SK-N-SH (cell line): ENCODE results near the gene B3GALT6. TPM values are rescaled to one million over a fixed set of nuclear protein-coding genes. Genes with fewer than 3 reads are reported as not detected.

Source experiments
- CTCF ChIA-PET: fragments of 300-600, 350-600 bp; formaldehyde crosslinking; extraction: SDS; loops from one replicate; lab custom pipeline; 2021; lab: Yijun Ruan, JAX
- POLR2A ChIA-PET: fragments of 350-600 bp; sonication (Branson Sonifier 250); formaldehyde crosslinking; extraction: SDS; loops from one replicate; lab custom pipeline; 2020; ENCODE audit warnings: antibody characterized with exemption, inconsistent platforms; lab: Yijun Ruan, JAX
- DNase-seq: peaks from one replicate; pipeline ENCODE4 v3.0.0; 2012
- H2AFZ ChIP-seq: fragments of 200-600 bp; sonication (generic); 2 replicates; pipeline ENCODE4 v1.8.1; 2016; ENCODE audit warnings: antibody characterized with exemption, mild to moderate bottlenecking, low read depth
- H3F3A ChIP-seq: fragments of 200-600 bp; sonication (generic); replicated peaks from 2 replicates; pipeline ENCODE3; 2016; ENCODE audit warnings: antibody characterized with exemption, mild to moderate bottlenecking; ENCODE audit not compliant: insufficient read depth
- H3K27ac ChIP-seq, 2 experiments: fragments of 200-500 bp in 1 of 2; fragments of 200-600 bp in 1 of 2; sonication (Bioruptor generic) in 1 of 2; sonication (generic), shearing (Covaris generic) in 1 of 2; 2 replicates each; pipeline versions ENCODE4 v1.5.1 to v1.6.1; 2014 to 2016; ENCODE audit warnings: low read depth in 2 of 2, inconsistent platforms in 1 of 2, low read length in 1 of 2, mild to moderate bottlenecking in 1 of 2, mixed read lengths in 1 of 2
- H3K27me3 ChIP-seq: fragments of 200-600 bp; sonication (generic), shearing (Covaris generic); 2 replicates; pipeline ENCODE4 v1.6.1; 2016; ENCODE audit warnings: mixed run types; ENCODE audit not compliant: insufficient read depth
- H3K36me3 ChIP-seq, 2 experiments: fragments of 200-500 bp in 1 of 2; fragments of 200-600 bp in 1 of 2; sonication (Bioruptor generic) in 1 of 2; sonication (generic) in 1 of 2; replicated peaks in 1 of 2; 2 replicates each; pipeline versions ENCODE3 to v1.5.1; 2014 to 2016; ENCODE audit warnings: low read length in 1 of 2, mild to moderate bottlenecking in 1 of 2; ENCODE audit not compliant: insufficient read depth in 2 of 2, control insufficient read depth in 1 of 2
- H3K4me1 ChIP-seq, 2 experiments: fragments of 200-500 bp in 1 of 2; fragments of 200-600 bp in 1 of 2; sonication (Bioruptor generic) in 1 of 2; sonication (generic), shearing (Covaris generic) in 1 of 2; 2 replicates each; pipeline versions ENCODE4 v1.5.1 to v1.6.1; 2014 to 2016; ENCODE audit warnings: low read depth in 1 of 2, low read length in 1 of 2, mixed run types in 1 of 2; ENCODE audit not compliant: insufficient read depth in 2 of 2, control insufficient read depth in 1 of 2
- H3K4me2 ChIP-seq: fragments of 200-600 bp; sonication (generic), shearing (Covaris generic); 2 replicates; pipeline ENCODE4 v1.6.1; 2017; ENCODE audit warnings: mixed run types
- H3K4me3 ChIP-seq, 2 experiments: fragments of 200-500 bp in 1 of 2; fragments of 200-600 bp in 1 of 2; sonication (Bioruptor generic) in 1 of 2; sonication (generic), shearing (Covaris generic) in 1 of 2; 2 replicates each; pipeline versions ENCODE4 v1.5.1 to v1.8.1; 2014 to 2016; ENCODE audit warnings: low read depth in 2 of 2, inconsistent platforms in 1 of 2, low read length in 1 of 2, mild to moderate bottlenecking in 1 of 2, mixed read lengths in 1 of 2, moderate library complexity in 1 of 2
- H3K79me2 ChIP-seq: fragments of 200-600 bp; sonication (generic); 2 replicates; pipeline ENCODE4 v1.8.1; 2017; ENCODE audit warnings: mild to moderate bottlenecking; ENCODE audit not compliant: insufficient read depth
- H3K9ac ChIP-seq: fragments of 200-600 bp; sonication (generic); 2 replicates; pipeline ENCODE4 v1.6.1; 2017; ENCODE audit warnings: mixed run types
- H3K9me2 ChIP-seq: fragments of 200-600 bp; sonication (generic); 2 replicates; pipeline ENCODE4 v1.6.1; 2017; ENCODE audit warnings: mixed run types
- H3K9me3 ChIP-seq: fragments of 200-600 bp; sonication (generic); 2 replicates; pipeline ENCODE4 v1.6.1; 2017; ENCODE audit warnings: mixed run types, mild to moderate bottlenecking, moderate library complexity
- H4K20me1 ChIP-seq: fragments of 200-600 bp; sonication (generic); 2 replicates; pipeline ENCODE4 v1.6.1; 2017; ENCODE audit warnings: mild to moderate bottlenecking, mixed run types; ENCODE audit not compliant: insufficient read depth
- CHD2 ChIP-seq: fragments of 150-350 bp; IDR thresholded peaks from 2 replicates; pipeline ENCODE4 v1.6.1; 2018; ENCODE audit warnings: low read length; ENCODE audit not compliant: partially characterized antibody
- CTCF ChIP-seq: fragments of 200-600 bp; sonication (generic); IDR thresholded peaks from 2 replicates; pipeline ENCODE4 v1.6.1; 2017; ENCODE audit warnings: antibody characterized with exemption, mild to moderate bottlenecking, moderate library complexity
- ELF1 ChIP-seq: IDR thresholded peaks from 2 replicates; pipeline ENCODE4 v1.4.0; 2012
- EZH2phosphoT487 ChIP-seq: fragments of 200-600 bp; sonication (generic); IDR thresholded peaks from 2 replicates; pipeline ENCODE4 v1.6.1; 2017; ENCODE audit warnings: low read depth, mixed run types, mild to moderate bottlenecking, antibody characterized with exemption, moderate library complexity, borderline replicate concordance
- FOSL2 ChIP-seq: IDR thresholded peaks from 2 replicates; pipeline ENCODE4 v1.4.0; 2012; ENCODE audit warnings: low read depth, mild to moderate bottlenecking, moderate library complexity, borderline replicate concordance
- FOXJ3 ChIP-seq: sonication (generic); formaldehyde crosslinking; IDR thresholded peaks from 2 replicates; pipeline ENCODE4 v1.5.1; 2020; ENCODE audit warnings: mild to moderate bottlenecking, missing genetic modification reagents
- GABPA ChIP-seq: IDR thresholded peaks from 2 replicates; pipeline ENCODE4 v1.4.0; 2012; ENCODE audit warnings: low read depth, mild to moderate bottlenecking
- GATA2 ChIP-seq: sonication (generic); formaldehyde crosslinking; IDR thresholded peaks from 2 replicates; pipeline ENCODE4 v1.5.0; 2020; ENCODE audit warnings: mild to moderate bottlenecking, missing genetic modification reagents
- POLR2AphosphoS5 ChIP-seq: IDR thresholded peaks from 2 replicates; pipeline ENCODE4 v1.6.1; 2012; ENCODE audit warnings: low read depth, low read length
- RCOR1 ChIP-seq: fragments of 150-350 bp; IDR thresholded peaks from 2 replicates; pipeline ENCODE4 v1.6.1; 2017; ENCODE audit warnings: antibody characterized with exemption, low read length
- RFX5 ChIP-seq: IDR thresholded peaks from 2 replicates; pipeline ENCODE4 v1.6.1; 2012; ENCODE audit warnings: mild to moderate bottlenecking, improper control_type of control experiment, low read length
- RXRA ChIP-seq: IDR thresholded peaks from 2 replicates; pipeline ENCODE4 v1.4.0; 2012; ENCODE audit warnings: low read depth, mild to moderate bottlenecking, borderline replicate concordance
- TEAD4 ChIP-seq: IDR thresholded peaks from 2 replicates; pipeline ENCODE4 v1.4.0; 2012; ENCODE audit warnings: mild to moderate bottlenecking, borderline replicate concordance; ENCODE audit not compliant: insufficient read depth
- WGBS: methylation state at CpG from one replicate; pipeline ENCODE4 v1.1.6; 2017; ENCODE audit warnings: low lambda C conversion rate; 5-methylcytosine and 5-hydroxymethylcytosine counted together
- polyA plus RNA-seq, 3 experiments: library from polyadenylated mRNA; depleted of rRNA; stranded (reverse); fragments of >200 nt; gene quantifications; 2 replicates each; pipeline ENCODE4 v1.2.3, GENCODE V29; 2012
- TF ChIP-seq, protein P1 (sequence below): fragments of 150-350 bp; IDR thresholded peaks from 2 replicates; pipeline ENCODE4 v1.6.1; 2017; ENCODE audit warnings: antibody characterized with exemption, low read length, low read depth, borderline replicate concordance
- TF ChIP-seq, protein P2 (sequence below): IDR thresholded peaks from 2 replicates; pipeline ENCODE4 v1.4.0; 2012; ENCODE audit warnings: low read depth, borderline replicate concordance
- TF ChIP-seq, protein P3 (sequence below): IDR thresholded peaks from 2 replicates; pipeline ENCODE4; 2012

The B3GALT6 gene
- polyA plus RNA-seq, 1 of the 3 experiments (the other 2 are of a cell fraction), result 38.8 TPM

DNA sequence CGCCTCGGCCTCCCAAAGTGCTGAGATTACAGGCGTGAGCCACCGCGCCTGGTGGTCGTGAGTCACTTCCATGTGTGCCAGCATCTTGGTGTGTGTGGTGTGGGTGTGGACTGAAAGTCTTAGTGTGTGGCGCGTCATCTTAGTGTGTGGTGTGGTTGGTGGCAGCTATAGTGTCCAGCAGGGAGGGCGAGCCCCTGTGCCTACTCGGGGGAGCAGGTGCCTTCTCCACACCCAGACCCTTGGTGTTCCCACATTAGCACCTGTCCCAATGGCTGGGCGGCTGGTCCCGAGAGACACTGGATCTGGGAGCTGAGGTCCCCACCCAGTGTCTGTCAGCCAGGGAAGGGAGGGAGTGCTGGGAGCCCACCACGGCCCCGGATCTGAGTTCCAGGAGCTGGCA is 51.0 kb downstream of the B3GALT6 start:
- Histone ChIP-seq H3K27ac (no peak overlapping the region), H2AFZ (no peak overlapping the region), H3K27me3 (no peaks in the 10 kb centered on the region), H3K4me3 (no peak overlapping the region), H3F3A (no peaks in the 10 kb centered on the region), H3K4me1 (peaks cover 0 to 9% of the 10 kb centered on the region in 2 experiments; a peak in 1 of 4 replicates), H4K20me1 (no peaks in the 10 kb centered on the region), H3K9me3 (no peaks in the 10 kb centered on the region), H3K79me2 (no peaks in the 10 kb centered on the region), H3K9me2 (no peaks in the 10 kb centered on the region), H3K4me2 (no peak overlapping the region), H3K36me3 (no peaks in the 10 kb centered on the region), H3K9ac (no peak overlapping the region)
- TF ChIP-seq GABPA, result no peak
- no peak for TF ChIP-seq CHD2
- TF ChIP-seq GATA2 (CRISPR knock-in tag), result no peak
- TF ChIP-seq, protein P1, sequence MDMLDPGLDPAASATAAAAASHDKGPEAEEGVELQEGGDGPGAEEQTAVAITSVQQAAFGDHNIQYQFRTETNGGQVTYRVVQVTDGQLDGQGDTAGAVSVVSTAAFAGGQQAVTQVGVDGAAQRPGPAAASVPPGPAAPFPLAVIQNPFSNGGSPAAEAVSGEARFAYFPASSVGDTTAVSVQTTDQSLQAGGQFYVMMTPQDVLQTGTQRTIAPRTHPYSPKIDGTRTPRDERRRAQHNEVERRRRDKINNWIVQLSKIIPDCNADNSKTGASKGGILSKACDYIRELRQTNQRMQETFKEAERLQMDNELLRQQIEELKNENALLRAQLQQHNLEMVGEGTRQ, result no peak
- no peak for TF ChIP-seq CTCF
- TF ChIP-seq POLR2AphosphoS5, result no peak
- TF ChIP-seq EZH2phosphoT487, result no peak
- TF ChIP-seq RXRA, result no peak
- TF ChIP-seq FOSL2, result no peak
- no peak for TF ChIP-seq TEAD4
- TF ChIP-seq ELF1, result no peak
- TF ChIP-seq, protein P2, sequence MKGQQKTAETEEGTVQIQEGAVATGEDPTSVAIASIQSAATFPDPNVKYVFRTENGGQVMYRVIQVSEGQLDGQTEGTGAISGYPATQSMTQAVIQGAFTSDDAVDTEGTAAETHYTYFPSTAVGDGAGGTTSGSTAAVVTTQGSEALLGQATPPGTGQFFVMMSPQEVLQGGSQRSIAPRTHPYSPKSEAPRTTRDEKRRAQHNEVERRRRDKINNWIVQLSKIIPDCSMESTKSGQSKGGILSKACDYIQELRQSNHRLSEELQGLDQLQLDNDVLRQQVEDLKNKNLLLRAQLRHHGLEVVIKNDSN, result no peak
- no peak for TF ChIP-seq RFX5
- TF ChIP-seq, protein P3, sequence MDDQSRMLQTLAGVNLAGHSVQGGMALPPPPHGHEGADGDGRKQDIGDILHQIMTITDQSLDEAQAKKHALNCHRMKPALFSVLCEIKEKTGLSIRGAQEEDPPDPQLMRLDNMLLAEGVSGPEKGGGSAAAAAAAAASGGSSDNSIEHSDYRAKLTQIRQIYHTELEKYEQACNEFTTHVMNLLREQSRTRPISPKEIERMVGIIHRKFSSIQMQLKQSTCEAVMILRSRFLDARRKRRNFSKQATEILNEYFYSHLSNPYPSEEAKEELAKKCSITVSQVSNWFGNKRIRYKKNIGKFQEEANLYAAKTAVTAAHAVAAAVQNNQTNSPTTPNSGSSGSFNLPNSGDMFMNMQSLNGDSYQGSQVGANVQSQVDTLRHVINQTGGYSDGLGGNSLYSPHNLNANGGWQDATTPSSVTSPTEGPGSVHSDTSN, result no peak
- TF ChIP-seq FOXJ3 (CRISPR knock-in tag), result no peak
- TF ChIP-seq RCOR1, result no peak
- ChIA-PET POLR2A (no interaction called here), CTCF (interaction anchor here (1.0 to 2.4 kb wide), 6 partner anchors 8 to 251 kb away, joined by 3 to 18 read pairs (median 4); no protein-coding TSS in a partner anchor)
- DNase-seq, result no peak
- 84% methylated on average over 9 of the region's 14 CpGs for WGBS
